Adipocyte (in vitro differentiated cells): ENCODE data around the gene PHF11.
"Not testable (repeated sequence)": the region's sequence is repeated elsewhere in the genome, so short reads cannot be mapped to it uniquely, and the experiment has no call there.

Source experiments
- DNase-seq: peaks from one replicate; pipeline ENCODE4 v3.0.0-alpha.2; 2015; ENCODE audit warnings: low read depth
- H3K27me3 ChIP-seq: replicated peaks from 2 replicates; pipeline ENCODE4 v1.7.0; 2013; ENCODE audit warnings: mild to moderate bottlenecking, low read length, moderate library complexity; ENCODE audit not compliant: control insufficient read depth, insufficient read depth
- H3K36me3 ChIP-seq: 2 replicates; pipeline ENCODE4 v1.7.0; 2013; ENCODE audit warnings: low read length, mild to moderate bottlenecking, moderate library complexity; ENCODE audit not compliant: control insufficient read depth, insufficient read depth, severe bottlenecking
- H3K4me1 ChIP-seq: 2 replicates; pipeline ENCODE4 v1.7.0; 2013; ENCODE audit warnings: mild to moderate bottlenecking, low read length, moderate library complexity; ENCODE audit not compliant: control insufficient read depth, insufficient read depth
- H3K4me3 ChIP-seq: 2 replicates; pipeline ENCODE4 v1.7.0; 2013; ENCODE audit warnings: mild to moderate bottlenecking, low read length, moderate library complexity
- H3K9ac ChIP-seq: 2 replicates; pipeline ENCODE4 v1.7.0; 2013; ENCODE audit warnings: mild to moderate bottlenecking, low read length, moderate library complexity
- H3K9me3 ChIP-seq: 2 replicates; pipeline ENCODE4 v1.7.0; 2013; ENCODE audit warnings: mild to moderate bottlenecking, low read length, moderate library complexity; ENCODE audit not compliant: control insufficient read depth

PHF11 gene

GRCh38 chr13:49546561-49546960 lies 50.8 kb downstream of the PHF11 start:
- Histone ChIP-seq H3K9me3 (no peaks in the 10 kb centered on the region), H3K4me1 (no peaks in the 10 kb centered on the region), H3K27me3 (no peaks in the 10 kb centered on the region), H3K36me3 (peaks cover 63% of the 10 kb centered on the region), H3K9ac (no peak overlapping the region), H3K4me3 (no peak overlapping the region)
- DNase-seq, result no peak

- DNase-seq, result no peak
- Histone ChIP-seq H3K9me3 (no peaks in the 10 kb centered on the region), H3K4me3 (no peak overlapping the region), H3K27me3 (no peaks in the 10 kb centered on the region), H3K9ac (no peak overlapping the region), H3K4me1 (no peaks in the 10 kb centered on the region), H3K36me3 (peaks cover 56% of the 10 kb centered on the region)
Measured at GRCh38 chr13:49549289-49549688, 53.5 kb downstream of the PHF11 start.

- no peak for DNase-seq
- peaks cover 45% of the 10 kb centered on the region for H3K36me3 ChIP-seq
- H3K9me3 ChIP-seq, result no peaks in the 10 kb centered on the region
- no peaks in the 10 kb centered on the region for H3K4me1 ChIP-seq
- no peaks in the 10 kb centered on the region for H3K27me3 ChIP-seq
- no peak overlapping the region for H3K9ac ChIP-seq
- no peak overlapping the region for H3K4me3 ChIP-seq
Measured at GRCh38 chr13:49550942-49551644, 55.3 kb downstream of the PHF11 start.

GRCh38 chr13:49553888-49554287 lies 58.1 kb downstream of the PHF11 start:
- H3K4me3 ChIP-seq, result no peak overlapping the region
- H3K9me3 ChIP-seq, result no peaks in the 10 kb centered on the region
- no peaks in the 10 kb centered on the region for H3K27me3 ChIP-seq
- H3K4me1 ChIP-seq, result no peaks in the 10 kb centered on the region
- peaks cover 36% of the 10 kb centered on the region for H3K36me3 ChIP-seq
- no peak overlapping the region for H3K9ac ChIP-seq
- no peak for DNase-seq

GRCh38 chr13:49554387-49554786 lies 58.6 kb downstream of the PHF11 start:
- H3K4me3 ChIP-seq, result no peak overlapping the region
- no peaks in the 10 kb centered on the region for H3K4me1 ChIP-seq
- no peaks in the 10 kb centered on the region for H3K27me3 ChIP-seq
- DNase-seq, result no peak
- H3K9ac ChIP-seq, result no peak overlapping the region
- no peaks in the 10 kb centered on the region for H3K9me3 ChIP-seq
- peaks cover 39% of the 10 kb centered on the region for H3K36me3 ChIP-seq

- Histone ChIP-seq H3K4me3 (no peak overlapping the region), H3K9me3 (no peaks in the 10 kb centered on the region), H3K4me1 (peaks cover 4% of the 10 kb centered on the region), H3K36me3 (peaks cover 19% of the 10 kb centered on the region), H3K27me3 (no peaks in the 10 kb centered on the region), H3K9ac (no peak overlapping the region)
- DNase-seq, result no peak
Measured at GRCh38 chr13:49559006-49559405, 63.3 kb downstream of the PHF11 start.

GRCh38 chr13:49560270-49561061 lies 64.7 kb downstream of the PHF11 start:
- H3K36me3 ChIP-seq, result peaks cover 13% of the 10 kb centered on the region
- no peaks in the 10 kb centered on the region for H3K27me3 ChIP-seq
- no peaks in the 10 kb centered on the region for H3K9me3 ChIP-seq
- H3K4me1 ChIP-seq, result peaks cover 4% of the 10 kb centered on the region
- peak; percentile 37 for DNase-seq
- H3K4me3 ChIP-seq, result no peak overlapping the region
- no peak overlapping the region for H3K9ac ChIP-seq

- no peak overlapping the region for H3K4me3 ChIP-seq
- no peaks in the 10 kb centered on the region for H3K9me3 ChIP-seq
- peaks cover 13% of the 10 kb centered on the region for H3K36me3 ChIP-seq
- no peaks in the 10 kb centered on the region for H3K27me3 ChIP-seq
- H3K9ac ChIP-seq, result no peak overlapping the region
- DNase-seq, result no peak
- H3K4me1 ChIP-seq, result peaks cover 4% of the 10 kb centered on the region
Measured at GRCh38 chr13:49561062-49561410, 65.3 kb downstream of the PHF11 start.

- DNase-seq, result peak; percentile 66
- Histone ChIP-seq H3K36me3 (peaks cover 10% of the 10 kb centered on the region), H3K9ac (no peak overlapping the region), H3K4me1 (peaks cover 4% of the 10 kb centered on the region), H3K4me3 (no peak overlapping the region), H3K9me3 (no peaks in the 10 kb centered on the region), H3K27me3 (no peaks in the 10 kb centered on the region)
Measured at GRCh38 chr13:49563516-49563915, 67.8 kb downstream of the PHF11 start.

GRCh38 chr13:49565461-49565860 lies 69.7 kb downstream of the PHF11 start:
- not testable (repeated sequence) for H3K9ac ChIP-seq, H3K9me3 ChIP-seq, DNase-seq, H3K4me3 ChIP-seq, H3K27me3 ChIP-seq, H3K36me3 ChIP-seq, H3K4me1 ChIP-seq

- Histone ChIP-seq H3K27me3 (no peaks in the 10 kb centered on the region), H3K36me3 (peaks cover 4% of the 10 kb centered on the region), H3K9me3 (no peaks in the 10 kb centered on the region), H3K4me1 (peaks cover 4% of the 10 kb centered on the region), H3K4me3 (no peak overlapping the region), H3K9ac (no peak overlapping the region)
- DNase-seq, result no peak
Measured at GRCh38 chr13:49566461-49566860, 70.7 kb downstream of the PHF11 start.
